Neural cell (in vitro differentiated cells): ENCODE results near the gene FLOT2. TPM values are rescaled to one million over a fixed set of nuclear protein-coding genes. Genes with fewer than 3 reads are reported as not detected.
"Not testable (repeated sequence)": the region's sequence is repeated elsewhere in the genome, so short reads cannot be mapped to it uniquely, and the experiment has no call there.

ENCODE experiments used
- H2AFZ ChIP-seq: fragments of 200-600, 300-800 bp; sonication (generic), shearing (Covaris generic); 2 replicates; pipeline ENCODE4 v1.6.0; 2014; ENCODE audit warnings: low read depth, mild to moderate bottlenecking, antibody characterized with exemption, low read length, moderate library complexity
- H3F3A ChIP-seq: fragments of 200-600 bp; shearing (Covaris generic); 2 replicates; pipeline ENCODE4 v1.6.1; 2016; ENCODE audit warnings: mild to moderate bottlenecking, moderate library complexity, mixed read lengths, antibody characterized with exemption, low read length; ENCODE audit not compliant: insufficient read depth, poor library complexity, severe bottlenecking
- H3K27ac ChIP-seq: fragments of 200-600, 300-800 bp; sonication (generic), shearing (Covaris generic); 2 replicates; pipeline ENCODE4 v1.5.1; 2014; ENCODE audit warnings: mild to moderate bottlenecking, low read length, moderate library complexity
- H3K27me3 ChIP-seq: fragments of 300-800, 200-600 bp; sonication (generic), shearing (Covaris generic); 2 replicates; pipeline ENCODE4 v1.6.0; 2014; ENCODE audit warnings: mild to moderate bottlenecking, low read depth, low read length, moderate library complexity; ENCODE audit not compliant: insufficient read depth
- H3K36me3 ChIP-seq: fragments of 300-800, 200-600 bp; sonication (generic), shearing (Covaris generic); 2 replicates; pipeline ENCODE4 v1.5.1; 2014; ENCODE audit warnings: mild to moderate bottlenecking, antibody characterized with exemption, low read length, moderate library complexity; ENCODE audit not compliant: insufficient read depth
- H3K4me2 ChIP-seq: fragments of 300-800, 200-600 bp; sonication (generic), shearing (Covaris generic); 2 replicates; pipeline ENCODE4 v1.6.0; 2014; ENCODE audit warnings: mild to moderate bottlenecking, low read length
- H3K4me3 ChIP-seq: fragments of 300-800, 200-600 bp; sonication (generic), shearing (Covaris generic); 2 replicates; pipeline ENCODE4 v1.5.1; 2014; ENCODE audit warnings: mild to moderate bottlenecking, low read length, moderate library complexity
- H3K79me2 ChIP-seq: fragments of 200-600 bp; shearing (Covaris generic); replicated peaks from 2 replicates; pipeline ENCODE4 v1.6.0; 2014; ENCODE audit warnings: mild to moderate bottlenecking, low read length, moderate library complexity; ENCODE audit not compliant: insufficient read depth
- H3K9ac ChIP-seq: fragments of 300-800, 200-600 bp; sonication (generic), shearing (Covaris generic); 2 replicates; pipeline ENCODE4 v1.6.1; 2016; ENCODE audit warnings: mild to moderate bottlenecking, low read length, mixed read lengths
- H3K9me2 ChIP-seq: fragments of 200-600 bp; shearing (Covaris generic); 2 replicates; pipeline ENCODE4 v1.6.1; 2016; ENCODE audit warnings: mild to moderate bottlenecking, low read length, mixed read lengths; ENCODE audit not compliant: insufficient read depth
- H3K9me3 ChIP-seq: fragments of 200-600, 300-800 bp; sonication (generic), shearing (Covaris generic); 2 replicates; pipeline ENCODE4 v1.6.1; 2016; ENCODE audit warnings: mild to moderate bottlenecking, mixed run types, low read length, moderate library complexity, mixed read lengths
- H4K20me1 ChIP-seq: fragments of 200-600 bp; shearing (Covaris generic); 2 replicates; pipeline ENCODE4 v1.6.1; 2016; ENCODE audit warnings: mild to moderate bottlenecking, mixed run types; ENCODE audit not compliant: insufficient read depth
- EP300 ChIP-seq: fragments of 450-650 bp; conservative IDR thresholded peaks from 2 replicates; pipeline ENCODE4 v1.6.1; 2014; ENCODE audit warnings: antibody characterized with exemption, mild to moderate bottlenecking, moderate library complexity; ENCODE audit not compliant: poor library complexity, severe bottlenecking
- EZH2 ChIP-seq: fragments of 200-600, 300-800 bp; shearing (Covaris generic), sonication (generic); IDR thresholded peaks from 2 replicates; pipeline ENCODE4 v1.6.1; 2014; ENCODE audit warnings: antibody characterized with exemption, low read length, borderline replicate concordance, mild to moderate bottlenecking; ENCODE audit not compliant: insufficient read depth, poor library complexity, severe bottlenecking
- MXI1 ChIP-seq: fragments of 450-650 bp; conservative IDR thresholded peaks from 2 replicates; pipeline ENCODE4 v1.6.1; 2014; ENCODE audit warnings: antibody characterized with exemption, mild to moderate bottlenecking; ENCODE audit not compliant: poor library complexity, severe bottlenecking
- POLR2AphosphoS5 ChIP-seq: IDR thresholded peaks from 2 replicates; pipeline ENCODE4 v1.6.1; 2012
- RAD21 ChIP-seq: fragments of 450-650 bp; conservative IDR thresholded peaks from 2 replicates; pipeline ENCODE4 v1.6.1; 2014; ENCODE audit warnings: antibody characterized with exemption, mild to moderate bottlenecking, moderate library complexity
- SMC3 ChIP-seq: fragments of 450-650 bp; conservative IDR thresholded peaks from 2 replicates; pipeline ENCODE4 v1.6.1; 2014; ENCODE audit warnings: antibody characterized with exemption, mild to moderate bottlenecking, moderate library complexity; ENCODE audit not compliant: poor library complexity
- TAF1 ChIP-seq: IDR thresholded peaks from 2 replicates; pipeline ENCODE4 v1.6.1; 2012; ENCODE audit warnings: low read depth
- polyA plus RNA-seq: library from polyadenylated mRNA; depleted of rRNA; stranded (reverse); fragments of >200 nt; gene quantifications from 2 replicates; pipeline ENCODE4 v1.2.3, GENCODE V29; 2014
- TF ChIP-seq, protein P1 (sequence below): fragments of 450-650 bp; IDR thresholded peaks from 2 replicates; pipeline ENCODE4 v1.5.1; 2014; ENCODE audit warnings: antibody characterized with exemption, mild to moderate bottlenecking, moderate library complexity; ENCODE audit not compliant: poor library complexity, severe bottlenecking
- TF ChIP-seq, protein P2 (sequence below): IDR thresholded peaks from 2 replicates; pipeline ENCODE4 v1.6.1; 2012; ENCODE audit warnings: borderline replicate concordance

The FLOT2 gene
- polyA plus RNA-seq, 1 donor from 2014 or later = 27.5 TPM

DNA sequence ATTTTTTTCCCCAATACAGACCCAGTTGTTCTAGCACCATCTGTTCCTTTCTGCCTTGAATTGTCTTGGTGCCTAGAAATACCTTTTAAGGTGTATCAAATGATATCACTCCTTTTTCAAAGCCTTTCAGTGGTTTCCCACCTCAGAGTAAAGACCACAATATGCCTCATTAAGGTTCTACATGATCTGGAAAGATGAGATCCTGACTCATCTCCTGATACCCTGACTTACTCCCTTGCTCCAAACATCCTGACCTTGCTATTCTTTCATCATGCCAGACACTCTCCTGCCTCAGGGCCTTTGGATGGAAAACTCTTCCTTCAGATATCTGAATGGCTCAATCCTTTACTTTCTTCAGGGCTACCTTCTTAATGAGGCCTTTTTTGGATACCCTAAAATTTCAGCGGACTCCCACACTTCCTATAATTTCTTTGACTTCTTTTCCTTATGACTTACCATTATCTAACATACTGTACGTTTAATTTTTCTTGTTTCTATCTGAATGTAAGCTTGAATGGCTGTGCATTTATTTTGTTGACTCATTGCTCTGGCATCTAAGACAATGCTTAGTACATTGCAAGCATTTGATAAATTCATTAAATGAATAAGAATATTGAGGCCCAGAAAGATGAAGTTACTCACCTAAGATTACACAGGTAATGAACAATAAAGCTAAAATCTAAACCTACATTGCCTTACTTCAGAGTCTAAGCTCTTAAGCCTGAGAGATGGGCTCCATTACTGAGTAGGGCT lies 19.2 kb downstream of the FLOT2 start:
- H2AFZ ChIP-seq = no peak overlapping the region
- no peak overlapping the region for H3K4me2 ChIP-seq
- H3F3A ChIP-seq = no peaks in the 10 kb centered on the region
- H4K20me1 ChIP-seq = no peaks in the 10 kb centered on the region
- no peaks in the 10 kb centered on the region for H3K79me2 ChIP-seq
- H3K9me3 ChIP-seq = no peaks in the 10 kb centered on the region
- no peaks in the 10 kb centered on the region for H3K9me2 ChIP-seq
- no peak overlapping the region for H3K9ac ChIP-seq
- H3K4me3 ChIP-seq = no peak overlapping the region
- no peak overlapping the region for H3K27ac ChIP-seq
- TF ChIP-seq, protein P1, sequence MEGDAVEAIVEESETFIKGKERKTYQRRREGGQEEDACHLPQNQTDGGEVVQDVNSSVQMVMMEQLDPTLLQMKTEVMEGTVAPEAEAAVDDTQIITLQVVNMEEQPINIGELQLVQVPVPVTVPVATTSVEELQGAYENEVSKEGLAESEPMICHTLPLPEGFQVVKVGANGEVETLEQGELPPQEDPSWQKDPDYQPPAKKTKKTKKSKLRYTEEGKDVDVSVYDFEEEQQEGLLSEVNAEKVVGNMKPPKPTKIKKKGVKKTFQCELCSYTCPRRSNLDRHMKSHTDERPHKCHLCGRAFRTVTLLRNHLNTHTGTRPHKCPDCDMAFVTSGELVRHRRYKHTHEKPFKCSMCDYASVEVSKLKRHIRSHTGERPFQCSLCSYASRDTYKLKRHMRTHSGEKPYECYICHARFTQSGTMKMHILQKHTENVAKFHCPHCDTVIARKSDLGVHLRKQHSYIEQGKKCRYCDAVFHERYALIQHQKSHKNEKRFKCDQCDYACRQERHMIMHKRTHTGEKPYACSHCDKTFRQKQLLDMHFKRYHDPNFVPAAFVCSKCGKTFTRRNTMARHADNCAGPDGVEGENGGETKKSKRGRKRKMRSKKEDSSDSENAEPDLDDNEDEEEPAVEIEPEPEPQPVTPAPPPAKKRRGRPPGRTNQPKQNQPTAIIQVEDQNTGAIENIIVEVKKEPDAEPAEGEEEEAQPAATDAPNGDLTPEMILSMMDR = no peak
- TF ChIP-seq EP300 (no peak), MXI1 (no peak), RAD21 (no peak), TAF1 (no peak), EZH2 (no peak), POLR2AphosphoS5 (no peak), SMC3 (no peak)
- TF ChIP-seq, protein P2, sequence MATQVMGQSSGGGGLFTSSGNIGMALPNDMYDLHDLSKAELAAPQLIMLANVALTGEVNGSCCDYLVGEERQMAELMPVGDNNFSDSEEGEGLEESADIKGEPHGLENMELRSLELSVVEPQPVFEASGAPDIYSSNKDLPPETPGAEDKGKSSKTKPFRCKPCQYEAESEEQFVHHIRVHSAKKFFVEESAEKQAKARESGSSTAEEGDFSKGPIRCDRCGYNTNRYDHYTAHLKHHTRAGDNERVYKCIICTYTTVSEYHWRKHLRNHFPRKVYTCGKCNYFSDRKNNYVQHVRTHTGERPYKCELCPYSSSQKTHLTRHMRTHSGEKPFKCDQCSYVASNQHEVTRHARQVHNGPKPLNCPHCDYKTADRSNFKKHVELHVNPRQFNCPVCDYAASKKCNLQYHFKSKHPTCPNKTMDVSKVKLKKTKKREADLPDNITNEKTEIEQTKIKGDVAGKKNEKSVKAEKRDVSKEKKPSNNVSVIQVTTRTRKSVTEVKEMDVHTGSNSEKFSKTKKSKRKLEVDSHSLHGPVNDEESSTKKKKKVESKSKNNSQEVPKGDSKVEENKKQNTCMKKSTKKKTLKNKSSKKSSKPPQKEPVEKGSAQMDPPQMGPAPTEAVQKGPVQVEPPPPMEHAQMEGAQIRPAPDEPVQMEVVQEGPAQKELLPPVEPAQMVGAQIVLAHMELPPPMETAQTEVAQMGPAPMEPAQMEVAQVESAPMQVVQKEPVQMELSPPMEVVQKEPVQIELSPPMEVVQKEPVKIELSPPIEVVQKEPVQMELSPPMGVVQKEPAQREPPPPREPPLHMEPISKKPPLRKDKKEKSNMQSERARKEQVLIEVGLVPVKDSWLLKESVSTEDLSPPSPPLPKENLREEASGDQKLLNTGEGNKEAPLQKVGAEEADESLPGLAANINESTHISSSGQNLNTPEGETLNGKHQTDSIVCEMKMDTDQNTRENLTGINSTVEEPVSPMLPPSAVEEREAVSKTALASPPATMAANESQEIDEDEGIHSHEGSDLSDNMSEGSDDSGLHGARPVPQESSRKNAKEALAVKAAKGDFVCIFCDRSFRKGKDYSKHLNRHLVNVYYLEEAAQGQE = no peak
- no peaks in the 10 kb centered on the region for H3K36me3 ChIP-seq
- H3K27me3 ChIP-seq = no peaks in the 10 kb centered on the region

DNA sequence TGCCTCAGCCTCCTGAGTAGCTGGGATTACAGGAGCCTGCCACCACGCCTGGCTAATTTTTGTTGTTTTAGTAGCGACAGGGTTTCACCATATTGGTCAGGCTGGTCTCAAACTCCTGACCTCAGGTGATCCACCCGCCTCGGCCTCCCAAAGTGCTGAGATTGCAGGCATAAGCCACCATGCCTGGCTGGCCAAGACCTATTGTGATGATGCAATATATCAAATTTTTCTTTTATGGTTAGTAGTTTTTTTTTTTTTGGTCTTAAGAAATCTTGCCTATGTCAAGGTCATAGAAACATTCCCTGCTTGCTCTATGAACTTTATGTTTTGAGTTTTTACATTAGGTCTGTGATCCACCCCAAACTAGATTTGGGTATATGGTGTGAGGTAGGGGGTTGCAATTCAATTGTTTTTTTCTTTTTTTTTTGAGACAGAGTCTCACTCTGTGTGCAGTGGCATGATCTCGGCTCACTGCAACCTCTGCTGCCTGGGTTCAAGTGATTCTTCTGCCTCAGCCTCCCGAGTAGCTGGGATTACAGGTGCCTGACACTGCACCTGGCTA lies 20.3 kb downstream of the FLOT2 start:
- not testable (repeated sequence) for H4K20me1 ChIP-seq, H3K27ac ChIP-seq, H2AFZ ChIP-seq, H3K79me2 ChIP-seq, H3K4me3 ChIP-seq, H3K9me2 ChIP-seq, H3K9me3 ChIP-seq, H3F3A ChIP-seq, H3K27me3 ChIP-seq, H3K4me2 ChIP-seq, H3K36me3 ChIP-seq, H3K9ac ChIP-seq
